HepG2 (cell line): Measurements from ENCODE around the gene NTN4. TPM values are rescaled to one million over a fixed set of nuclear protein-coding genes. Genes with fewer than 3 reads are reported as not detected.

ENCODE experiments used
- ADNP ChIP-seq: sonication (generic); formaldehyde crosslinking; IDR thresholded peaks from 2 replicates; pipeline ENCODE4 v1.4.0; 2020; ENCODE audit warnings: missing genetic modification reagents
- DMAP1 ChIP-seq: IDR thresholded peaks from 2 replicates; pipeline ENCODE4 v1.6.1; 2016
- DR1 ChIP-seq: sonication (generic); formaldehyde crosslinking; IDR thresholded peaks from 2 replicates; pipeline ENCODE4 v1.8.0; 2021; ENCODE audit warnings: mild to moderate bottlenecking, missing genetic modification reagents, inconsistent platforms
- HDAC2 ChIP-seq: sonication (generic); formaldehyde crosslinking; IDR thresholded peaks from 2 replicates; pipeline ENCODE4 v1.4.0; 2020; ENCODE audit warnings: missing genetic modification reagents
- HNRNPK ChIP-seq: fragments of 200-400 bp; formaldehyde crosslinking; IDR thresholded peaks from 2 replicates; pipeline ENCODE4 v1.6.1; 2018; ENCODE audit warnings: low read length, low read depth, moderate library complexity, mild to moderate bottlenecking; ENCODE audit not compliant: poor library complexity, severe bottlenecking
- SIX1 ChIP-seq: sonication (generic); formaldehyde crosslinking; IDR thresholded peaks from 2 replicates; pipeline ENCODE4 v1.4.0; 2020; ENCODE audit warnings: missing genetic modification reagents, borderline replicate concordance
- SP1 ChIP-seq, 2 experiments: fragments of 450-650 bp in 1 of 2; sonication (generic) in 1 of 2; formaldehyde crosslinking in 1 of 2; IDR thresholded peaks; 2 replicates each; pipeline versions ENCODE4 v1.4.0 to v1.6.1; 2016 to 2020; ENCODE audit warnings: missing genetic modification reagents in 1 of 2
- TP53 ChIP-seq: sonication (generic); formaldehyde crosslinking; conservative IDR thresholded peaks from 2 replicates; pipeline ENCODE4 v1.4.0; 2020; ENCODE audit warnings: missing genetic modification reagents
- YY1 ChIP-seq: IDR thresholded peaks from 2 replicates; pipeline ENCODE4 v1.6.1; 2011; ENCODE audit warnings: low read length, low read depth, moderate library complexity, mild to moderate bottlenecking; ENCODE audit not compliant: insufficient read depth, insufficient replicate concordance
- ZNF10 ChIP-seq: sonication (generic); formaldehyde crosslinking; IDR thresholded peaks from 2 replicates; pipeline ENCODE4 v1.4.0; 2020; ENCODE audit warnings: mild to moderate bottlenecking, low read depth, missing genetic modification reagents, borderline replicate concordance
- ZNF614 ChIP-seq: IDR thresholded peaks from 2 replicates; pipeline ENCODE4 v1.6.1; 2018; ENCODE audit warnings: missing biosample characterization, missing genetic modification reagents, inconsistent platforms, borderline replicate concordance
- polyA plus RNA-seq, 8 experiments: library from polyadenylated mRNA; depleted of rRNA in 3 of 8; stranded (reverse) in 7 of 8; unstranded in 1 of 8; fragments of >200 nt; fragmentation: Illumina TruSeq in 4 of 8; extraction: Trizol in 4 of 8; gene quantifications; 2 replicates each; pipeline versions ENCODE4 v1.2.1 to v1.2.3, GENCODE V29; 2011 to 2016; ENCODE audit warnings: low read depth in 4 of 8, missing spikeins in 1 of 8, mixed read lengths in 1 of 8; ENCODE audit not compliant: insufficient read depth in 1 of 8
- total RNA-seq, 5 experiments: library from RNA; depleted of rRNA; stranded (reverse); fragments of >200 nt; fragmentation: Illumina TruSeq; extraction: Trizol; gene quantifications; 2 replicates each; pipeline ENCODE4 v1.2.3, GENCODE V29; 2016; ENCODE audit warnings: low read depth in 1 of 5
- TF ChIP-seq, protein P1 (sequence below): sonication (generic); formaldehyde crosslinking; IDR thresholded peaks from 2 replicates; pipeline ENCODE4 v1.4.0; 2020; ENCODE audit warnings: missing genetic modification reagents
- TF ChIP-seq, protein P2 (sequence below): fragments of 450-650 bp; IDR thresholded peaks from 2 replicates; pipeline ENCODE4 v1.6.1; 2017
- TF ChIP-seq, protein P3 (sequence below): sonication (generic); formaldehyde crosslinking; IDR thresholded peaks from 2 replicates; pipeline ENCODE4 v1.4.0; 2020; ENCODE audit warnings: mild to moderate bottlenecking, low read depth, missing genetic modification reagents
- TF ChIP-seq, protein P4 (sequence below): sonication (generic); formaldehyde crosslinking; IDR thresholded peaks from 2 replicates; pipeline ENCODE4 v1.4.0; 2020; ENCODE audit warnings: missing genetic modification reagents
- TF ChIP-seq, protein P5 (sequence below): sonication (generic); formaldehyde crosslinking; IDR thresholded peaks from 2 replicates; pipeline ENCODE4 v1.4.0; 2020; ENCODE audit warnings: missing genetic modification reagents, borderline replicate concordance

The NTN4 gene
- total and polyA plus RNA-seq, 2 of the 13 experiments (the other 11 are each of a cell fraction or from before 2014, with no cell fraction given), result 7.8 to 11.5 TPM

DNA sequence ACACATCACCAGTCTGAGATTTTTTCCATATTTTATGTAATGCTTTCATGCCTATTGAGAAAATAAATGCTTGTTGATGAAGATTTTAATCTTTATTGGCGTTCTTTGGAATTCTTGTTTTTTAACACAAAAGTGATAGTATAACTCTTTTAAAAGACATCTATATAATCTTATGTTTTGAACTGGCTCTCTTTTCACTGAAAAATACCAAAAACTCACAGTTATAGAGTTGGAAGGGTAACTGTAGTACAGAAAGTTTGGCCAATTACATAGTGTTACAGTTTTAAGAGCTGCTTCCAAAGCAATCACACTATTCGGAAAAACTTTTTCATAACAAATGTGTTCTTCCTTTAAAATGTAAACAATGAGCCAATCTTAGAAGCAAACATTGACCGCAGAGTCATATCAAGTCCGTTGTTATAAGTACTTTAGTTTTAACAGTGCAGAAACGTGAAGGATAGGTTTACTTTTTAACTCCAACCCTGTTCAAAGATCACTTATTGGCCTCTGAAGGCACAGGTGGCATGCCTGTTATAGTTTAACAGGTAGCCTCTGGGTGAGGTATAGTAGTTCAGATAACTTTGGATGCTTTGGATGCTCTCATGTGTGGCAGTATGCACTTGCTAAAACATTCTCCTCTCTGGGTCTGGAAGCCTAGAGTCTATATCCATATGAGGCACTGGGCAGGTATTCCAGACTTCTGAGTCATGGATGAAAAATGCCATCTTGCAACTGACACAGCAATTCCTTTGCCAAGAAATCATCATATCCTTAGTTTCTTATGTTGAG is 12.1 kb upstream of the NTN4 start (continued):
- TF ChIP-seq SIX1 (CRISPR knock-in tag), result 0 out of 2 replicates have a peak, but pooled peaks have one; percentile 35
- TF ChIP-seq, protein P1, sequence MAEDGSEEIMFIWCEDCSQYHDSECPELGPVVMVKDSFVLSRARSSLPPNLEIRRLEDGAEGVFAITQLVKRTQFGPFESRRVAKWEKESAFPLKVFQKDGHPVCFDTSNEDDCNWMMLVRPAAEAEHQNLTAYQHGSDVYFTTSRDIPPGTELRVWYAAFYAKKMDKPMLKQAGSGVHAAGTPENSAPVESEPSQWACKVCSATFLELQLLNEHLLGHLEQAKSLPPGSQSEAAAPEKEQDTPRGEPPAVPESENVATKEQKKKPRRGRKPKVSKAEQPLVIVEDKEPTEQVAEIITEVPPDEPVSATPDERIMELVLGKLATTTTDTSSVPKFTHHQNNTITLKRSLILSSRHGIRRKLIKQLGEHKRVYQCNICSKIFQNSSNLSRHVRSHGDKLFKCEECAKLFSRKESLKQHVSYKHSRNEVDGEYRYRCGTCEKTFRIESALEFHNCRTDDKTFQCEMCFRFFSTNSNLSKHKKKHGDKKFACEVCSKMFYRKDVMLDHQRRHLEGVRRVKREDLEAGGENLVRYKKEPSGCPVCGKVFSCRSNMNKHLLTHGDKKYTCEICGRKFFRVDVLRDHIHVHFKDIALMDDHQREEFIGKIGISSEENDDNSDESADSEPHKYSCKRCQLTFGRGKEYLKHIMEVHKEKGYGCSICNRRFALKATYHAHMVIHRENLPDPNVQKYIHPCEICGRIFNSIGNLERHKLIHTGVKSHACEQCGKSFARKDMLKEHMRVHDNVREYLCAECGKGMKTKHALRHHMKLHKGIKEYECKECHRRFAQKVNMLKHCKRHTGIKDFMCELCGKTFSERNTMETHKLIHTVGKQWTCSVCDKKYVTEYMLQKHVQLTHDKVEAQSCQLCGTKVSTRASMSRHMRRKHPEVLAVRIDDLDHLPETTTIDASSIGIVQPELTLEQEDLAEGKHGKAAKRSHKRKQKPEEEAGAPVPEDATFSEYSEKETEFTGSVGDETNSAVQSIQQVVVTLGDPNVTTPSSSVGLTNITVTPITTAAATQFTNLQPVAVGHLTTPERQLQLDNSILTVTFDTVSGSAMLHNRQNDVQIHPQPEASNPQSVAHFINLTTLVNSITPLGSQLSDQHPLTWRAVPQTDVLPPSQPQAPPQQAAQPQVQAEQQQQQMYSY (CRISPR knock-in tag), result no peak
- TF ChIP-seq, protein P2, sequence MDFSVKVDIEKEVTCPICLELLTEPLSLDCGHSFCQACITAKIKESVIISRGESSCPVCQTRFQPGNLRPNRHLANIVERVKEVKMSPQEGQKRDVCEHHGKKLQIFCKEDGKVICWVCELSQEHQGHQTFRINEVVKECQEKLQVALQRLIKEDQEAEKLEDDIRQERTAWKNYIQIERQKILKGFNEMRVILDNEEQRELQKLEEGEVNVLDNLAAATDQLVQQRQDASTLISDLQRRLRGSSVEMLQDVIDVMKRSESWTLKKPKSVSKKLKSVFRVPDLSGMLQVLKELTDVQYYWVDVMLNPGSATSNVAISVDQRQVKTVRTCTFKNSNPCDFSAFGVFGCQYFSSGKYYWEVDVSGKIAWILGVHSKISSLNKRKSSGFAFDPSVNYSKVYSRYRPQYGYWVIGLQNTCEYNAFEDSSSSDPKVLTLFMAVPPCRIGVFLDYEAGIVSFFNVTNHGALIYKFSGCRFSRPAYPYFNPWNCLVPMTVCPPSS, result no peak
- TF ChIP-seq HDAC2 (CRISPR knock-in tag), result peak; percentile 88
- no peak for TF ChIP-seq HNRNPK
- no peak for TF ChIP-seq DMAP1 (CRISPR knock-in tag)
- TF ChIP-seq, protein P3, sequence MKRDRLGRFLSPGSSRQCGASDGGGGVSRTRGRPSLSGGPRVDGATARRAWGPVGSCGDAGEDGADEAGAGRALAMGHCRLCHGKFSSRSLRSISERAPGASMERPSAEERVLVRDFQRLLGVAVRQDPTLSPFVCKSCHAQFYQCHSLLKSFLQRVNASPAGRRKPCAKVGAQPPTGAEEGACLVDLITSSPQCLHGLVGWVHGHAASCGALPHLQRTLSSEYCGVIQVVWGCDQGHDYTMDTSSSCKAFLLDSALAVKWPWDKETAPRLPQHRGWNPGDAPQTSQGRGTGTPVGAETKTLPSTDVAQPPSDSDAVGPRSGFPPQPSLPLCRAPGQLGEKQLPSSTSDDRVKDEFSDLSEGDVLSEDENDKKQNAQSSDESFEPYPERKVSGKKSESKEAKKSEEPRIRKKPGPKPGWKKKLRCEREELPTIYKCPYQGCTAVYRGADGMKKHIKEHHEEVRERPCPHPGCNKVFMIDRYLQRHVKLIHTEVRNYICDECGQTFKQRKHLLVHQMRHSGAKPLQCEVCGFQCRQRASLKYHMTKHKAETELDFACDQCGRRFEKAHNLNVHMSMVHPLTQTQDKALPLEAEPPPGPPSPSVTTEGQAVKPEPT (CRISPR knock-in tag), result no peak
- TF ChIP-seq DR1 (CRISPR knock-in tag), result no peak
- no peak for TF ChIP-seq ZNF614 (CRISPR knock-in tag)
- no peak for TF ChIP-seq ZNF10 (CRISPR knock-in tag)
- TF ChIP-seq, protein P4, sequence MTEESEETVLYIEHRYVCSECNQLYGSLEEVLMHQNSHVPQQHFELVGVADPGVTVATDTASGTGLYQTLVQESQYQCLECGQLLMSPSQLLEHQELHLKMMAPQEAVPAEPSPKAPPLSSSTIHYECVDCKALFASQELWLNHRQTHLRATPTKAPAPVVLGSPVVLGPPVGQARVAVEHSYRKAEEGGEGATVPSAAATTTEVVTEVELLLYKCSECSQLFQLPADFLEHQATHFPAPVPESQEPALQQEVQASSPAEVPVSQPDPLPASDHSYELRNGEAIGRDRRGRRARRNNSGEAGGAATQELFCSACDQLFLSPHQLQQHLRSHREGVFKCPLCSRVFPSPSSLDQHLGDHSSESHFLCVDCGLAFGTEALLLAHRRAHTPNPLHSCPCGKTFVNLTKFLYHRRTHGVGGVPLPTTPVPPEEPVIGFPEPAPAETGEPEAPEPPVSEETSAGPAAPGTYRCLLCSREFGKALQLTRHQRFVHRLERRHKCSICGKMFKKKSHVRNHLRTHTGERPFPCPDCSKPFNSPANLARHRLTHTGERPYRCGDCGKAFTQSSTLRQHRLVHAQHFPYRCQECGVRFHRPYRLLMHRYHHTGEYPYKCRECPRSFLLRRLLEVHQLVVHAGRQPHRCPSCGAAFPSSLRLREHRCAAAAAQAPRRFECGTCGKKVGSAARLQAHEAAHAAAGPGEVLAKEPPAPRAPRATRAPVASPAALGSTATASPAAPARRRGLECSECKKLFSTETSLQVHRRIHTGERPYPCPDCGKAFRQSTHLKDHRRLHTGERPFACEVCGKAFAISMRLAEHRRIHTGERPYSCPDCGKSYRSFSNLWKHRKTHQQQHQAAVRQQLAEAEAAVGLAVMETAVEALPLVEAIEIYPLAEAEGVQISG (CRISPR knock-in tag), result no peak
- no peak for TF ChIP-seq YY1
- TF ChIP-seq TP53 (CRISPR knock-in tag), result no peak
- TF ChIP-seq, protein P5, sequence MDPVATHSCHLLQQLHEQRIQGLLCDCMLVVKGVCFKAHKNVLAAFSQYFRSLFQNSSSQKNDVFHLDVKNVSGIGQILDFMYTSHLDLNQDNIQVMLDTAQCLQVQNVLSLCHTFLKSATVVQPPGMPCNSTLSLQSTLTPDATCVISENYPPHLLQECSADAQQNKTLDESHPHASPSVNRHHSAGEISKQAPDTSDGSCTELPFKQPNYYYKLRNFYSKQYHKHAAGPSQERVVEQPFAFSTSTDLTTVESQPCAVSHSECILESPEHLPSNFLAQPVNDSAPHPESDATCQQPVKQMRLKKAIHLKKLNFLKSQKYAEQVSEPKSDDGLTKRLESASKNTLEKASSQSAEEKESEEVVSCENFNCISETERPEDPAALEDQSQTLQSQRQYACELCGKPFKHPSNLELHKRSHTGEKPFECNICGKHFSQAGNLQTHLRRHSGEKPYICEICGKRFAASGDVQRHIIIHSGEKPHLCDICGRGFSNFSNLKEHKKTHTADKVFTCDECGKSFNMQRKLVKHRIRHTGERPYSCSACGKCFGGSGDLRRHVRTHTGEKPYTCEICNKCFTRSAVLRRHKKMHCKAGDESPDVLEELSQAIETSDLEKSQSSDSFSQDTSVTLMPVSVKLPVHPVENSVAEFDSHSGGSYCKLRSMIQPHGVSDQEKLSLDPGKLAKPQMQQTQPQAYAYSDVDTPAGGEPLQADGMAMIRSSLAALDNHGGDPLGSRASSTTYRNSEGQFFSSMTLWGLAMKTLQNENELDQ (CRISPR knock-in tag), result no peak
- TF ChIP-seq SP1 (IDR thresholded peaks at IDR 0.05), result no peak
- no peak for TF ChIP-seq SP1 (CRISPR knock-in tag; IDR thresholded peaks at IDR 0.05)
- TF ChIP-seq ADNP, result no peak
